SK-N-SH (cell line): Measurements from ENCODE around the gene CR1. TPM values are rescaled to one million over a fixed set of nuclear protein-coding genes. Genes with fewer than 3 reads are reported as not detected.

Experiments used
- CTCF ChIA-PET: fragments of 300-600, 350-600 bp; formaldehyde crosslinking; extraction: SDS; loops from one replicate; lab custom pipeline; 2021; lab: Yijun Ruan, JAX
- POLR2A ChIA-PET: fragments of 350-600 bp; sonication (Branson Sonifier 250); formaldehyde crosslinking; extraction: SDS; loops from one replicate; lab custom pipeline; 2020; ENCODE audit warnings: antibody characterized with exemption, inconsistent platforms; lab: Yijun Ruan, JAX
- DNase-seq: peaks from one replicate; pipeline ENCODE4 v3.0.0; 2012
- H2AFZ ChIP-seq: fragments of 200-600 bp; sonication (generic); 2 replicates; pipeline ENCODE4 v1.8.1; 2016; ENCODE audit warnings: antibody characterized with exemption, mild to moderate bottlenecking, low read depth
- H3F3A ChIP-seq: fragments of 200-600 bp; sonication (generic); replicated peaks from 2 replicates; pipeline ENCODE3; 2016; ENCODE audit warnings: antibody characterized with exemption, mild to moderate bottlenecking; ENCODE audit not compliant: insufficient read depth
- H3K27ac ChIP-seq, 2 experiments: fragments of 200-500 bp in 1 of 2; fragments of 200-600 bp in 1 of 2; sonication (Bioruptor generic) in 1 of 2; sonication (generic), shearing (Covaris generic) in 1 of 2; 2 replicates each; pipeline versions ENCODE4 v1.5.1 to v1.6.1; 2014 to 2016; ENCODE audit warnings: low read depth in 2 of 2, inconsistent platforms in 1 of 2, low read length in 1 of 2, mild to moderate bottlenecking in 1 of 2, mixed read lengths in 1 of 2
- H3K27me3 ChIP-seq: fragments of 200-600 bp; sonication (generic), shearing (Covaris generic); 2 replicates; pipeline ENCODE4 v1.6.1; 2016; ENCODE audit warnings: mixed run types; ENCODE audit not compliant: insufficient read depth
- H3K36me3 ChIP-seq, 2 experiments: fragments of 200-500 bp in 1 of 2; fragments of 200-600 bp in 1 of 2; sonication (Bioruptor generic) in 1 of 2; sonication (generic) in 1 of 2; replicated peaks in 1 of 2; 2 replicates each; pipeline versions ENCODE3 to v1.5.1; 2014 to 2016; ENCODE audit warnings: low read length in 1 of 2, mild to moderate bottlenecking in 1 of 2; ENCODE audit not compliant: insufficient read depth in 2 of 2, control insufficient read depth in 1 of 2
- H3K4me1 ChIP-seq, 2 experiments: fragments of 200-500 bp in 1 of 2; fragments of 200-600 bp in 1 of 2; sonication (Bioruptor generic) in 1 of 2; sonication (generic), shearing (Covaris generic) in 1 of 2; 2 replicates each; pipeline versions ENCODE4 v1.5.1 to v1.6.1; 2014 to 2016; ENCODE audit warnings: low read depth in 1 of 2, low read length in 1 of 2, mixed run types in 1 of 2; ENCODE audit not compliant: insufficient read depth in 2 of 2, control insufficient read depth in 1 of 2
- H3K4me2 ChIP-seq: fragments of 200-600 bp; sonication (generic), shearing (Covaris generic); 2 replicates; pipeline ENCODE4 v1.6.1; 2017; ENCODE audit warnings: mixed run types
- H3K4me3 ChIP-seq, 2 experiments: fragments of 200-500 bp in 1 of 2; fragments of 200-600 bp in 1 of 2; sonication (Bioruptor generic) in 1 of 2; sonication (generic), shearing (Covaris generic) in 1 of 2; 2 replicates each; pipeline versions ENCODE4 v1.5.1 to v1.8.1; 2014 to 2016; ENCODE audit warnings: low read depth in 2 of 2, inconsistent platforms in 1 of 2, low read length in 1 of 2, mild to moderate bottlenecking in 1 of 2, mixed read lengths in 1 of 2, moderate library complexity in 1 of 2
- H3K79me2 ChIP-seq: fragments of 200-600 bp; sonication (generic); 2 replicates; pipeline ENCODE4 v1.8.1; 2017; ENCODE audit warnings: mild to moderate bottlenecking; ENCODE audit not compliant: insufficient read depth
- H3K9ac ChIP-seq: fragments of 200-600 bp; sonication (generic); 2 replicates; pipeline ENCODE4 v1.6.1; 2017; ENCODE audit warnings: mixed run types
- H3K9me2 ChIP-seq: fragments of 200-600 bp; sonication (generic); 2 replicates; pipeline ENCODE4 v1.6.1; 2017; ENCODE audit warnings: mixed run types
- H3K9me3 ChIP-seq: fragments of 200-600 bp; sonication (generic); 2 replicates; pipeline ENCODE4 v1.6.1; 2017; ENCODE audit warnings: mixed run types, mild to moderate bottlenecking, moderate library complexity
- H4K20me1 ChIP-seq: fragments of 200-600 bp; sonication (generic); 2 replicates; pipeline ENCODE4 v1.6.1; 2017; ENCODE audit warnings: mild to moderate bottlenecking, mixed run types; ENCODE audit not compliant: insufficient read depth
- CHD2 ChIP-seq: fragments of 150-350 bp; IDR thresholded peaks from 2 replicates; pipeline ENCODE4 v1.6.1; 2018; ENCODE audit warnings: low read length; ENCODE audit not compliant: partially characterized antibody
- ELF1 ChIP-seq: IDR thresholded peaks from 2 replicates; pipeline ENCODE4 v1.4.0; 2012
- EP300 ChIP-seq, 2 experiments: IDR thresholded peaks; 2 replicates each; pipeline versions ENCODE4 v1.4.0 to v1.6.1; 2012; ENCODE audit warnings: borderline replicate concordance in 1 of 2, low read depth in 1 of 2, low read length in 1 of 2
- EZH2phosphoT487 ChIP-seq: fragments of 200-600 bp; sonication (generic); IDR thresholded peaks from 2 replicates; pipeline ENCODE4 v1.6.1; 2017; ENCODE audit warnings: low read depth, mixed run types, mild to moderate bottlenecking, antibody characterized with exemption, moderate library complexity, borderline replicate concordance
- GABPA ChIP-seq: IDR thresholded peaks from 2 replicates; pipeline ENCODE4 v1.4.0; 2012; ENCODE audit warnings: low read depth, mild to moderate bottlenecking
- GATA2 ChIP-seq: sonication (generic); formaldehyde crosslinking; IDR thresholded peaks from 2 replicates; pipeline ENCODE4 v1.5.0; 2020; ENCODE audit warnings: mild to moderate bottlenecking, missing genetic modification reagents
- NFIC ChIP-seq: IDR thresholded peaks from 2 replicates; pipeline ENCODE4 v1.4.0; 2012; ENCODE audit warnings: borderline replicate concordance
- POLR2AphosphoS5 ChIP-seq: IDR thresholded peaks from 2 replicates; pipeline ENCODE4 v1.6.1; 2012; ENCODE audit warnings: low read depth, low read length
- RAD21 ChIP-seq: IDR thresholded peaks from 2 replicates; pipeline ENCODE4 v1.6.1; 2012; ENCODE audit warnings: mild to moderate bottlenecking, low read length
- RCOR1 ChIP-seq: fragments of 150-350 bp; IDR thresholded peaks from 2 replicates; pipeline ENCODE4 v1.6.1; 2017; ENCODE audit warnings: antibody characterized with exemption, low read length
- RFX5 ChIP-seq: IDR thresholded peaks from 2 replicates; pipeline ENCODE4 v1.6.1; 2012; ENCODE audit warnings: mild to moderate bottlenecking, improper control_type of control experiment, low read length
- SIN3A ChIP-seq: IDR thresholded peaks from 2 replicates; pipeline ENCODE4 v1.6.1; 2012; ENCODE audit warnings: low read depth, mild to moderate bottlenecking, low read length, moderate library complexity, borderline replicate concordance
- SMC3 ChIP-seq: IDR thresholded peaks from 2 replicates; pipeline ENCODE4 v1.6.1; 2012; ENCODE audit warnings: low read depth, low read length, improper control_type of control experiment
- TAF1 ChIP-seq: IDR thresholded peaks from 2 replicates; pipeline ENCODE4 v1.6.1; 2012; ENCODE audit warnings: low read depth, mild to moderate bottlenecking, low read length, moderate library complexity, borderline replicate concordance
- WGBS: methylation state at CpG from one replicate; pipeline ENCODE4 v1.1.6; 2017; ENCODE audit warnings: low lambda C conversion rate; 5-methylcytosine and 5-hydroxymethylcytosine counted together
- polyA plus RNA-seq, 3 experiments: library from polyadenylated mRNA; depleted of rRNA; stranded (reverse); fragments of >200 nt; gene quantifications; 2 replicates each; pipeline ENCODE4 v1.2.3, GENCODE V29; 2012
- TF ChIP-seq, protein P1 (sequence below): IDR thresholded peaks from 2 replicates; pipeline ENCODE4 v1.6.1; 2012; ENCODE audit warnings: mild to moderate bottlenecking, low read depth, low read length, moderate library complexity
- TF ChIP-seq, protein P2 (sequence below): IDR thresholded peaks from 2 replicates; pipeline ENCODE4 v1.4.0; 2012; ENCODE audit warnings: low read depth, borderline replicate concordance
- TF ChIP-seq, protein P3 (sequence below): fragments of 150-350 bp; IDR thresholded peaks from 2 replicates; pipeline ENCODE4 v1.6.1; 2016; ENCODE audit warnings: mild to moderate bottlenecking, low read depth, low read length
- TF ChIP-seq, protein P4 (sequence below): fragments of 150-350 bp; IDR thresholded peaks from 2 replicates; pipeline ENCODE4 v1.6.1; 2017; ENCODE audit warnings: antibody characterized with exemption, low read length, low read depth, borderline replicate concordance
- TF ChIP-seq, protein P5 (sequence below): IDR thresholded peaks from 2 replicates; pipeline ENCODE4 v1.4.0; 2012; ENCODE audit warnings: low read depth, borderline replicate concordance

Gene CR1
- polyA plus RNA-seq, 1 of the 3 experiments (the other 2 are of a cell fraction) = not detected

DNA sequence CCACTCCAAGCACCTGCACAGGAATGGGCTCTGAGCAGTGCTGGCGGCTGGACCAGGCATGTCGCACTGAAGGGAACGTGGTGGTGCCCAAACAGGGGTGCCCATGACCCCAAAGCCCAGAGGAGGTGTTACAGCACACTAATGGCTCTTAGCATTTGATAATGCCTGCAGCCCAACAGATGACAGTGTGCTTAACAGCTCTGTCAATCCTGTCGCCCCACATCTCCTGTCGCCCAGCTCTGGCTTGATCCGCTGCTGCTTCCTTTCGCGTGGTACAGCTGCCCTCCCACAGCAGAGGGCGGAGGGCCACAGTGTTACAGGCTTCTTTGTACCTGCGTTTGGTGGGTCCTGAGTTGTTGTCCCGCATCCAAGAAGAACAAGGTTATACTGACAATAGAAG lies 116.8 kb downstream of the CR1 start:
- 29% methylated on average over 11 of the region's 11 CpGs for WGBS
- ChIA-PET CTCF (no interaction called here), POLR2A (no interaction called here)

More for the DNA sequence above, 116.8 kb downstream of the CR1 start:
- H4K20me1 ChIP-seq = no peaks in the 10 kb centered on the region
- no peaks in the 10 kb centered on the region for H3K9me3 ChIP-seq
- H2AFZ ChIP-seq = no peak overlapping the region
- no peak overlapping the region for H3K27ac ChIP-seq
- no peak overlapping the region for H3K4me2 ChIP-seq
- no peak overlapping the region for H3K9ac ChIP-seq
- no peaks in the 10 kb centered on the region for H3K36me3 ChIP-seq
- no peak overlapping the region for H3K4me3 ChIP-seq
- H3K27me3 ChIP-seq = peaks cover 10% of the 10 kb centered on the region; the same call in 1 of the 2 replicates
- DNase-seq = no peak
- TF ChIP-seq GATA2 (CRISPR knock-in tag) = no peak
- no peak for TF ChIP-seq EP300 (IDR thresholded peaks at IDR 0.05; ENCODE audit: borderline replicate concordance in 1 of 2, low read depth in 1 of 2, low read length in 1 of 2)
- no peak for TF ChIP-seq RAD21
- TF ChIP-seq SMC3 = no peak
- TF ChIP-seq, protein P1, sequence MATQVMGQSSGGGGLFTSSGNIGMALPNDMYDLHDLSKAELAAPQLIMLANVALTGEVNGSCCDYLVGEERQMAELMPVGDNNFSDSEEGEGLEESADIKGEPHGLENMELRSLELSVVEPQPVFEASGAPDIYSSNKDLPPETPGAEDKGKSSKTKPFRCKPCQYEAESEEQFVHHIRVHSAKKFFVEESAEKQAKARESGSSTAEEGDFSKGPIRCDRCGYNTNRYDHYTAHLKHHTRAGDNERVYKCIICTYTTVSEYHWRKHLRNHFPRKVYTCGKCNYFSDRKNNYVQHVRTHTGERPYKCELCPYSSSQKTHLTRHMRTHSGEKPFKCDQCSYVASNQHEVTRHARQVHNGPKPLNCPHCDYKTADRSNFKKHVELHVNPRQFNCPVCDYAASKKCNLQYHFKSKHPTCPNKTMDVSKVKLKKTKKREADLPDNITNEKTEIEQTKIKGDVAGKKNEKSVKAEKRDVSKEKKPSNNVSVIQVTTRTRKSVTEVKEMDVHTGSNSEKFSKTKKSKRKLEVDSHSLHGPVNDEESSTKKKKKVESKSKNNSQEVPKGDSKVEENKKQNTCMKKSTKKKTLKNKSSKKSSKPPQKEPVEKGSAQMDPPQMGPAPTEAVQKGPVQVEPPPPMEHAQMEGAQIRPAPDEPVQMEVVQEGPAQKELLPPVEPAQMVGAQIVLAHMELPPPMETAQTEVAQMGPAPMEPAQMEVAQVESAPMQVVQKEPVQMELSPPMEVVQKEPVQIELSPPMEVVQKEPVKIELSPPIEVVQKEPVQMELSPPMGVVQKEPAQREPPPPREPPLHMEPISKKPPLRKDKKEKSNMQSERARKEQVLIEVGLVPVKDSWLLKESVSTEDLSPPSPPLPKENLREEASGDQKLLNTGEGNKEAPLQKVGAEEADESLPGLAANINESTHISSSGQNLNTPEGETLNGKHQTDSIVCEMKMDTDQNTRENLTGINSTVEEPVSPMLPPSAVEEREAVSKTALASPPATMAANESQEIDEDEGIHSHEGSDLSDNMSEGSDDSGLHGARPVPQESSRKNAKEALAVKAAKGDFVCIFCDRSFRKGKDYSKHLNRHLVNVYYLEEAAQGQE = no peak
- no peak for TF ChIP-seq RCOR1
- TF ChIP-seq, protein P2, sequence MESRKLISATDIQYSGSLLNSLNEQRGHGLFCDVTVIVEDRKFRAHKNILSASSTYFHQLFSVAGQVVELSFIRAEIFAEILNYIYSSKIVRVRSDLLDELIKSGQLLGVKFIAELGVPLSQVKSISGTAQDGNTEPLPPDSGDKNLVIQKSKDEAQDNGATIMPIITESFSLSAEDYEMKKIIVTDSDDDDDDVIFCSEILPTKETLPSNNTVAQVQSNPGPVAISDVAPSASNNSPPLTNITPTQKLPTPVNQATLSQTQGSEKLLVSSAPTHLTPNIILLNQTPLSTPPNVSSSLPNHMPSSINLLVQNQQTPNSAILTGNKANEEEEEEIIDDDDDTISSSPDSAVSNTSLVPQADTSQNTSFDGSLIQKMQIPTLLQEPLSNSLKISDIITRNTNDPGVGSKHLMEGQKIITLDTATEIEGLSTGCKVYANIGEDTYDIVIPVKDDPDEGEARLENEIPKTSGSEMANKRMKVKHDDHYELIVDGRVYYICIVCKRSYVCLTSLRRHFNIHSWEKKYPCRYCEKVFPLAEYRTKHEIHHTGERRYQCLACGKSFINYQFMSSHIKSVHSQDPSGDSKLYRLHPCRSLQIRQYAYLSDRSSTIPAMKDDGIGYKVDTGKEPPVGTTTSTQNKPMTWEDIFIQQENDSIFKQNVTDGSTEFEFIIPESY = no peak
- no peak for TF ChIP-seq RFX5
- no peak for TF ChIP-seq CHD2
- TF ChIP-seq, protein P3, sequence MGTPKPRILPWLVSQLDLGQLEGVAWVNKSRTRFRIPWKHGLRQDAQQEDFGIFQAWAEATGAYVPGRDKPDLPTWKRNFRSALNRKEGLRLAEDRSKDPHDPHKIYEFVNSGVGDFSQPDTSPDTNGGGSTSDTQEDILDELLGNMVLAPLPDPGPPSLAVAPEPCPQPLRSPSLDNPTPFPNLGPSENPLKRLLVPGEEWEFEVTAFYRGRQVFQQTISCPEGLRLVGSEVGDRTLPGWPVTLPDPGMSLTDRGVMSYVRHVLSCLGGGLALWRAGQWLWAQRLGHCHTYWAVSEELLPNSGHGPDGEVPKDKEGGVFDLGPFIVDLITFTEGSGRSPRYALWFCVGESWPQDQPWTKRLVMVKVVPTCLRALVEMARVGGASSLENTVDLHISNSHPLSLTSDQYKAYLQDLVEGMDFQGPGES = no peak
- TF ChIP-seq, protein P4, sequence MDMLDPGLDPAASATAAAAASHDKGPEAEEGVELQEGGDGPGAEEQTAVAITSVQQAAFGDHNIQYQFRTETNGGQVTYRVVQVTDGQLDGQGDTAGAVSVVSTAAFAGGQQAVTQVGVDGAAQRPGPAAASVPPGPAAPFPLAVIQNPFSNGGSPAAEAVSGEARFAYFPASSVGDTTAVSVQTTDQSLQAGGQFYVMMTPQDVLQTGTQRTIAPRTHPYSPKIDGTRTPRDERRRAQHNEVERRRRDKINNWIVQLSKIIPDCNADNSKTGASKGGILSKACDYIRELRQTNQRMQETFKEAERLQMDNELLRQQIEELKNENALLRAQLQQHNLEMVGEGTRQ = no peak
- no peak for TF ChIP-seq NFIC
- TF ChIP-seq, protein P5, sequence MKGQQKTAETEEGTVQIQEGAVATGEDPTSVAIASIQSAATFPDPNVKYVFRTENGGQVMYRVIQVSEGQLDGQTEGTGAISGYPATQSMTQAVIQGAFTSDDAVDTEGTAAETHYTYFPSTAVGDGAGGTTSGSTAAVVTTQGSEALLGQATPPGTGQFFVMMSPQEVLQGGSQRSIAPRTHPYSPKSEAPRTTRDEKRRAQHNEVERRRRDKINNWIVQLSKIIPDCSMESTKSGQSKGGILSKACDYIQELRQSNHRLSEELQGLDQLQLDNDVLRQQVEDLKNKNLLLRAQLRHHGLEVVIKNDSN = no peak
- TF ChIP-seq ELF1 = no peak
- TF ChIP-seq POLR2AphosphoS5 = no peak
- no peak for TF ChIP-seq EZH2phosphoT487
- TF ChIP-seq GABPA = no peak
- no peak for TF ChIP-seq TAF1
- no peak for TF ChIP-seq SIN3A
- H3K79me2 ChIP-seq = no peaks in the 10 kb centered on the region
- H3K4me1 ChIP-seq = no peaks in the 10 kb centered on the region
- no peaks in the 10 kb centered on the region for H3K9me2 ChIP-seq
- H3F3A ChIP-seq = no peaks in the 10 kb centered on the region
